ENCODE data around the gene CDK13. TPM values are rescaled to one million over a fixed set of nuclear protein-coding genes. Genes with fewer than 3 reads are reported as not detected.

Gene CDK13
- total RNA-seq, 1 donor from 2014 or later = 50.3 TPM

DNA sequence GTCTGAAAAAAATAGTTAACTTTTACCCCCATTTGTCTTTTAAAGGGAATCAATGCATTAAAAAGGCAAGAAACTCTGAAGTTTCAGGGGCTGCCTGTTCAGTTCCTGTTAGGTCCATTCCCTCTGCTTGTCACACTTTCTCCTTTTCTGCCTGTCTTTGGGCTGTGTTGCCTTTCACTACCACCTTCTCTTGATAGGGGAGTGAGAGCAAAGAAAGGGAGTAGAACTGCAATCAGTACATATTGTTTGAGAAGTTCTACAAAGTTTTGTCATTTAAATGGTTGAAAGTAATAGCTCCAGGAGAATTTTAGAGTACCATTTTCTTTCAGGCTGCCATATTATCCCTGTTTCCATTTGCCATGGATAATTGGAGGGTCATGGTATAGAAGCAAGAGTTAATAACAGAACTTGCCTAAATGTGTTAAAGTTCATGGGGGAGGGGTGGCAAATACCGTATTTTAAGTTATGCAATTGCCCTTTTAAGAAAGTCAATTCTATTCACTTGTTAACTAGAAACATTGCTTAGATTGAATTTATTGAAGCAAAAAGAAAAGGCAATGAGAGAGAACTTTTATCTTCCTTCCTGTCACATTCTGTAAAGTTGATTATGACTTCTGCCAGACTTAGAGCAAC is 145.8 kb downstream of the CDK13 start:
- DNase-seq (ENCODE audit: low read depth) = no peak
- Histone ChIP-seq H3K36me3 (ENCODE audit: control insufficient read depth, insufficient read depth, low read length) (peaks cover 4% of the 10 kb centered on the region), H3K27me3 (ENCODE audit: control insufficient read depth, insufficient read depth, low read length) (no peaks in the 10 kb centered on the region), H3K4me3 (ENCODE audit: low read depth, low read length) (no peak overlapping the region)
- TF ChIP-seq, protein P1, sequence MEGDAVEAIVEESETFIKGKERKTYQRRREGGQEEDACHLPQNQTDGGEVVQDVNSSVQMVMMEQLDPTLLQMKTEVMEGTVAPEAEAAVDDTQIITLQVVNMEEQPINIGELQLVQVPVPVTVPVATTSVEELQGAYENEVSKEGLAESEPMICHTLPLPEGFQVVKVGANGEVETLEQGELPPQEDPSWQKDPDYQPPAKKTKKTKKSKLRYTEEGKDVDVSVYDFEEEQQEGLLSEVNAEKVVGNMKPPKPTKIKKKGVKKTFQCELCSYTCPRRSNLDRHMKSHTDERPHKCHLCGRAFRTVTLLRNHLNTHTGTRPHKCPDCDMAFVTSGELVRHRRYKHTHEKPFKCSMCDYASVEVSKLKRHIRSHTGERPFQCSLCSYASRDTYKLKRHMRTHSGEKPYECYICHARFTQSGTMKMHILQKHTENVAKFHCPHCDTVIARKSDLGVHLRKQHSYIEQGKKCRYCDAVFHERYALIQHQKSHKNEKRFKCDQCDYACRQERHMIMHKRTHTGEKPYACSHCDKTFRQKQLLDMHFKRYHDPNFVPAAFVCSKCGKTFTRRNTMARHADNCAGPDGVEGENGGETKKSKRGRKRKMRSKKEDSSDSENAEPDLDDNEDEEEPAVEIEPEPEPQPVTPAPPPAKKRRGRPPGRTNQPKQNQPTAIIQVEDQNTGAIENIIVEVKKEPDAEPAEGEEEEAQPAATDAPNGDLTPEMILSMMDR (IDR thresholded peaks at IDR 0.05; ENCODE audit: insufficient read depth, low read length, severe bottlenecking) = no peak
- no peak for FAIRE-seq

DNA sequence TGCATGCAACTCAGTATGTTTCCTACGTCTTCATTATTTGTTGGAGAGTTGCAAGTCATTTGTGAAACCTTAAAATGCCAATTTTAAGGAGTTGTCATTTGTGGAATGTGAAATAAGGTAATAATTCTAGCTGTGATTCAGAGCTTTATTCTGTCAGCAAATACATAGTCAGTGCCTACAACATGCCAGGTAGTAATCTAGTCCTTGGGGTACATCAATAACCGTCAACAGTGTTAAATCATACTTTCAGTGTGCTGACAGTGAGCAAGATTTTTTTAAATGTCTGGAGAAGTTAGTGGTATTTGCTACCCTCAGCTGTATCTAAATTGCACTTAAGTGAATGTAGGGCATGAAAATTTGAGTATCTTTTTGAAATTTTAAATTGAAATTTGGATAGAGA is 147.7 kb downstream of the CDK13 start:
- no peak for DNase-seq (ENCODE audit: low read depth)
- no peak overlapping the region for H3K4me3 ChIP-seq (ENCODE audit: low read depth, low read length)
- no peak for FAIRE-seq
- peaks cover 4% of the 10 kb centered on the region for H3K36me3 ChIP-seq (ENCODE audit: control insufficient read depth, insufficient read depth, low read length)
- TF ChIP-seq, protein P1 (IDR thresholded peaks at IDR 0.05; ENCODE audit: insufficient read depth, low read length, severe bottlenecking) = no peak
- H3K27me3 ChIP-seq (ENCODE audit: control insufficient read depth, insufficient read depth, low read length) = no peaks in the 10 kb centered on the region

DNA sequence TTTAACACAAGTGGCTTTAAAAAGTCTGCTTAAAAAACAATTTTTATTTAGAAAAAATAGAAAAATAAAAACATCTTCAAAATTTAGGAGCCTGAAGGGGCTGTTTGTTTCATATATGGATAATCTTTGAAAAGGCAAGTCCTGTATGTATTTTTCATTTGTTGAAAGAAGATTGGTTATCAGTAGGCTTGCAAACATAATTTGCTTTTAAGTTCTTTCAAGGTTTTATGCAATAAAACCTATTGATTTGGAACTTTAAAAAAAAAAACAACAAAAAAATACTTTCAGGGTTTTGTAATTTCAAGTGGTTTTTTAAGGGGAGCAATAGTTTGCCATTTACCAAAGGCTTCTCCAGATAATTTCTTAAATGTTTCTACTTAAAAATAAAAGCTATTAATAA is 148.8 kb downstream of the CDK13 start:
- no peak for FAIRE-seq

DNA sequence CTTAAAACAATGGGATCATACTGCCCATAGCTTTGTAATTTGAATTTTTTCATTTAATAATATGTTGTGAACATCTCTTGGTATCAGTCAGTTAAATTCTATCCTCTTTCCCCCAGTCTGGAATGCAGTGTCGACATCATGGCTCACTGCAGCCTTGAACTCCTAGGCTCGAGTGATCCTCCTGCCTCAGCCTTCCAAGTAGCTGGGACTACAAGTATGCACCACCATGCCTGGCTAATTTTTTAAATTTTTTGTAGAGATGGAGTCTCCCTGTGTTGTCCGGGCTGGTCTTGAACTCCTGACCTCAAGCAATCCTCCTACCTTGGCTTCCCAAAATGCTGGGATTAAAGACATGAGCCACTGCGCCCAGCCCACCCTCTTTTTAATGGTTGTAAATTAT is 149.8 kb downstream of the CDK13 start:
- TF ChIP-seq, protein P1 (IDR thresholded peaks at IDR 0.05; ENCODE audit: insufficient read depth, low read length, severe bottlenecking) = no peak
- no peak for DNase-seq (ENCODE audit: low read depth)
- no peaks in the 10 kb centered on the region for H3K36me3 ChIP-seq (ENCODE audit: control insufficient read depth, insufficient read depth, low read length)
- H3K27me3 ChIP-seq (ENCODE audit: control insufficient read depth, insufficient read depth, low read length) = no peaks in the 10 kb centered on the region
- H3K4me3 ChIP-seq (ENCODE audit: low read depth, low read length) = no peak overlapping the region
- no peak for FAIRE-seq

More for the DNA sequence above, 148.8 kb downstream of the CDK13 start:
- H3K27me3 ChIP-seq (ENCODE audit: control insufficient read depth, insufficient read depth, low read length) = no peaks in the 10 kb centered on the region
- peaks cover 2% of the 10 kb centered on the region for H3K36me3 ChIP-seq (ENCODE audit: control insufficient read depth, insufficient read depth, low read length)
- DNase-seq (ENCODE audit: low read depth) = no peak
- TF ChIP-seq, protein P1 (IDR thresholded peaks at IDR 0.05; ENCODE audit: insufficient read depth, low read length, severe bottlenecking) = no peak
- H3K4me3 ChIP-seq (ENCODE audit: low read depth, low read length) = no peak overlapping the region

DNA sequence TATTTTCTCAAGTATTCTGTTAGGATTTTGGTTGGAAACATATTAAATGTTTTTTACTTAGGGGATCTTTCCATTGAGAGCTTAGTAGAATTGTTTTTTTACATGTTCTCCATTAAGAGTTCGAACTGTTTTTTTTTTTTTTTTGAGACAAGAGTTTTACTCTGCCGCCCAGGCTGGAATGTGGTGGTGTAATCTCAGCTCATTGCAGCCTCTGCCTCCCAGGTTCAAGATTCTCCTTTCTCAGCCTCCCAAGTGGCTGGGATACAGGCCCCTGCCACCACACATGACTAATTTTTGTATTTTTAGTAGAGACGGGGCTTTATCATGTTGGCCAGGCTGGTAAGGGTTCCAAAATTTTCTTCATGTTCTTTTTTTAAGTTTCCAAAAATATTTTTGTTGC is 151.1 kb downstream of the CDK13 start:
- H3K27me3 ChIP-seq (ENCODE audit: control insufficient read depth, insufficient read depth, low read length) = no peaks in the 10 kb centered on the region
- H3K4me3 ChIP-seq (ENCODE audit: low read depth, low read length) = no peak overlapping the region
- no peaks in the 10 kb centered on the region for H3K36me3 ChIP-seq (ENCODE audit: control insufficient read depth, insufficient read depth, low read length)
- DNase-seq (ENCODE audit: low read depth) = no peak
- TF ChIP-seq, protein P1 (IDR thresholded peaks at IDR 0.05; ENCODE audit: insufficient read depth, low read length, severe bottlenecking) = no peak
- FAIRE-seq = no peak

DNA sequence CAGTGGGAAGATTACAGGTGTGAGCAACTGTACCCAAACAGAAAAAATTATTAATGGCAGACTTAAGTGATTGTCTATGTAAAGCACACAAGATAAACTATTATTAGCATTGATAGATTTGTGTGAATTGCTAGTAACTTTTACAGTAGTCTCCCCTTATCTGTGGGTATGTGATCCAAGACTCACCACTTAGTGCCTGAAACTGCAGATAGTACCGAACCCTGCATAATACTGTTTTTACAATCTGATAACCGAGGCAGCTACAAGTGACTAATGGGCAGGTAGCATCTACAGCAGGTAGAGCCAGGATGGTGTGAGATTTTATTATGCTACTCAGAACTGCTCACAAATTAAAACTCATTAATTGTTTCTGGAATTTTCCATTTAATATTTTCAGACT is 152.8 kb downstream of the CDK13 start:
- TF ChIP-seq, protein P1 (IDR thresholded peaks at IDR 0.05; ENCODE audit: insufficient read depth, low read length, severe bottlenecking) = no peak
- FAIRE-seq (no peak), DNase-seq (ENCODE audit: low read depth) (no peak)
- Histone ChIP-seq H3K27me3 (ENCODE audit: control insufficient read depth, insufficient read depth, low read length) (no peaks in the 10 kb centered on the region), H3K36me3 (ENCODE audit: control insufficient read depth, insufficient read depth, low read length) (no peaks in the 10 kb centered on the region), H3K4me3 (ENCODE audit: low read depth, low read length) (no peak overlapping the region)
